ENCODE data around the gene NEMF. TPM values are rescaled to one million over a fixed set of nuclear protein-coding genes. Genes with fewer than 3 reads are reported as not detected.

NEMF gene
- total RNA-seq, 1 experiment from 2014 or later: 57.7 TPM

- ChIA-PET RAD21 (ENCODE audit: low non-redundant PET in 1 of 2, low total read pairs in 2 of 2, uncharacterized antibody in 2 of 2, unreplicated experiment in 2 of 2) (interaction anchor here in 1 of 2 experiments (1.3 kb wide), 1 partner anchor 9 kb away, joined by 3 read pairs; the partner anchor contains the start of gene NEMF), CTCF (interaction anchor here (0.8 to 4.6 kb wide), 22 partner anchors 9 to 449 kb away, joined by 3 to 76 read pairs (median 4); partner anchors contain the start of genes NEMF and RPS29), POLR2A (interaction anchor here (1.0 to 1.6 kb wide), 5 partner anchors 9 to 241 kb away, joined by 3 to 8 read pairs (median 4); partner anchors contain the start of genes MGAT2, NEMF and RPL36AL)
- H4K20me1 ChIP-seq (ENCODE audit: insufficient read depth): no peaks in the 10 kb centered on the region
- H3K79me2 ChIP-seq (ENCODE audit: insufficient read depth, low read length): no peaks in the 10 kb centered on the region
- peak overlapping the region; percentile 77 to 80 for H3K4me3 ChIP-seq (replicated peaks in 1 of 2; ENCODE audit: low read depth in 1 of 2, low read length in 2 of 2)
- no peaks in the 10 kb centered on the region for H3K9me2 ChIP-seq (ENCODE audit: insufficient read depth)
- H3K4me1 ChIP-seq (ENCODE audit: control insufficient read depth in 1 of 2, insufficient read depth in 2 of 2, low read length in 2 of 2): peaks cover 9 to 37% of the 10 kb centered on the region in 2 experiments; a peak in 3 of 4 replicates
- H3K9ac ChIP-seq (ENCODE audit: low read length): peak overlapping the region; percentile 77
- DNase-seq (ENCODE audit: low read depth, low spot score) (no peak), ATAC-seq (peak; percentile 16)
- intact Hi-C loops (cut with micrococcal nuclease): loop anchor here (2.0 to 10.0 kb wide), 4 partner anchors 141 to 671 kb away; partner anchors contain the start of genes DMAC2L, L2HGDH, MAP4K5 and SOS2
- no TSS peak for BruUV-seq (replicated peaks)
- H3K36me3 ChIP-seq (ENCODE audit: control insufficient read depth in 1 of 2, insufficient read depth in 2 of 2, low read length in 2 of 2): no peaks in the 10 kb centered on the region
- no peaks in the 10 kb centered on the region for H3K27me3 ChIP-seq (ENCODE audit: insufficient read depth, low read length)
- H2AFZ ChIP-seq (ENCODE audit: low read depth, low read length, poor library complexity, severe bottlenecking): peak overlapping the region; percentile 100
- H3K4me2 ChIP-seq (ENCODE audit: low read length): peak overlapping the region; percentile 98
- peak overlapping the region; percentile 74 for H3K27ac ChIP-seq (ENCODE audit: low read depth, low read length)
- H3K9me3 ChIP-seq (ENCODE audit: control insufficient read depth in 1 of 2, insufficient read depth in 1 of 2, low read depth in 1 of 2, low read length in 2 of 2): no peaks in the 10 kb centered on the region
- peak; percentile 85 for TF ChIP-seq SRF (IDR thresholded peaks at IDR 0.05; ENCODE audit: low read depth)
- no peak for TF ChIP-seq YY1 (IDR thresholded peaks at IDR 0.05; ENCODE audit: extremely low read depth, insufficient replicate concordance, low read depth, low read length)
Measured at GRCh38 chr14:49861699-49862088, 9.1 kb upstream of the NEMF start.

GRCh38 chr14:49860988-49861698 is 8.6 kb upstream of the NEMF start:
- ATAC-seq: no peak

More at GRCh38 chr14:49860988-49861698, 8.6 kb upstream of the NEMF start:
- no TSS peak for BruUV-seq (replicated peaks)
- Histone ChIP-seq H4K20me1 (ENCODE audit: insufficient read depth) (no peaks in the 10 kb centered on the region), H2AFZ (ENCODE audit: low read depth, low read length, poor library complexity, severe bottlenecking) (peak overlapping the region; percentile 100), H3K9ac (ENCODE audit: low read length) (peak overlapping the region; percentile 77), H3K27me3 (ENCODE audit: insufficient read depth, low read length) (no peaks in the 10 kb centered on the region), H3K4me1 (ENCODE audit: control insufficient read depth in 1 of 2, insufficient read depth in 2 of 2, low read length in 2 of 2) (peaks cover 9 to 36% of the 10 kb centered on the region in 2 experiments; a peak in 3 of 4 replicates), H3K4me2 (ENCODE audit: low read length) (peak overlapping the region; percentile 98), H3K4me3 (replicated peaks in 1 of 2; ENCODE audit: low read depth in 1 of 2, low read length in 2 of 2) (peak overlapping the region; percentile 77 to 80), H3K27ac (ENCODE audit: low read depth, low read length) (peak overlapping the region; percentile 74), H3K9me3 (ENCODE audit: control insufficient read depth in 1 of 2, insufficient read depth in 1 of 2, low read depth in 1 of 2, low read length in 2 of 2) (no peaks in the 10 kb centered on the region), H3K36me3 (ENCODE audit: control insufficient read depth in 1 of 2, insufficient read depth in 2 of 2, low read length in 2 of 2) (no peaks in the 10 kb centered on the region), H3K9me2 (ENCODE audit: insufficient read depth) (no peaks in the 10 kb centered on the region), H3K79me2 (ENCODE audit: insufficient read depth, low read length) (no peaks in the 10 kb centered on the region)
- TF ChIP-seq ZBTB33 (IDR thresholded peaks at IDR 0.05; ENCODE audit: extremely low read depth, insufficient replicate concordance, low read length) (no peak), SRF (IDR thresholded peaks at IDR 0.05; ENCODE audit: low read depth) (no peak), CBX3 (IDR thresholded peaks at IDR 0.05; ENCODE audit: low read depth) (no peak), RAD21 (IDR thresholded peaks at IDR 0.05; ENCODE audit: low read depth) (no peak), TCF7L2 (IDR thresholded peaks at IDR 0.05; ENCODE audit: borderline replicate concordance, extremely low read depth, insufficient read depth, insufficient read length) (no peak), SP1 (IDR thresholded peaks at IDR 0.05; ENCODE audit: low read depth) (no peak), EZH2 (IDR thresholded peaks at IDR 0.05) (no peak)
- no peak for DNase-seq (ENCODE audit: low read depth, low spot score)
- ChIA-PET CTCF (interaction anchor here (0.9 to 4.6 kb wide), 7 partner anchors 9 to 248 kb away, joined by 3 to 76 read pairs (median 7); partner anchors contain the start of gene NEMF), POLR2A (interaction anchor here (1.0 to 1.3 kb wide), 2 partner anchors 8 to 240 kb away, joined by 3 to 4 read pairs; partner anchors contain the start of genes MGAT2, NEMF and RPL36AL), RAD21 (ENCODE audit: low non-redundant PET in 1 of 2, low total read pairs in 2 of 2, uncharacterized antibody in 2 of 2, unreplicated experiment in 2 of 2) (interaction anchor here (0.6 to 1.3 kb wide), 3 partner anchors 9 to 183 kb away, joined by 3 to 4 read pairs (median 3); partner anchors contain the start of gene NEMF (in 1 of the 2))
- intact Hi-C loops (cut with micrococcal nuclease): loop anchor here (5.0 to 10.0 kb wide), 2 partner anchors 454 to 671 kb away; partner anchors contain the start of genes DMAC2L, L2HGDH and MAP4K5
